HepG2 (cell line): ENCODE measurements around the gene HOMEZ. TPM values are rescaled to one million over a fixed set of nuclear protein-coding genes. Genes with fewer than 3 reads are reported as not detected.

Experiments
- ATAC-seq: fragments of 200-7000 bp; cut with Tn5 transposase; 3 replicates; pipeline ENCODE4 v1.9.1; 2020; ENCODE audit warnings: mild to moderate bottlenecking, moderate library complexity
- BruUV-seq: library from RNA; stranded (reverse); fragments of 400-500 nt; replicated peaks from 2 replicates; lab custom pipeline; 2021; lab: Mats Ljungman, UMichigan
- CTCF ChIA-PET: fragments of 300-600 bp; formaldehyde crosslinking; extraction: SDS; loops from one replicate; lab custom pipeline; 2021; ENCODE audit warnings: low total read pairs, inconsistent platforms, low intra/inter-chr PET ratio; lab: Yijun Ruan, JAX
- POLR2A ChIA-PET: fragments of 350-600 bp; sonication (Branson Sonifier 250); formaldehyde crosslinking; loops from one replicate; lab custom pipeline; 2020; ENCODE audit warnings: antibody characterized with exemption, inconsistent platforms; lab: Yijun Ruan, JAX
- DNase-seq: peaks from one replicate; pipeline ENCODE4 v3.0.0-alpha.2; 2015; ENCODE audit warnings: low spot score
- FAIRE-seq: peaks from 3 replicates; lab custom pipeline; 2011; peaks lifted over from hg19 to GRCh38; lab: Jason Lieb, UNC
- H2AFZ ChIP-seq: one replicate; pipeline ENCODE4 v1.6.1; 2011; ENCODE audit warnings: low read length, inconsistent platforms
- H3K27ac ChIP-seq: fragments of 300-600 bp; 3 replicates; pipeline ENCODE4 v1.8.0; 2011; ENCODE audit warnings: mixed run types, mild to moderate bottlenecking, mixed read lengths, low read length, inconsistent platforms; ENCODE audit not compliant: insufficient read depth; ENCODE audit errors: extremely low read length
- H3K27me3 ChIP-seq, 2 experiments: fragments of 200-600 bp in 1 of 2; 2 replicates in 1 of 2; 3 replicates in 1 of 2; pipeline versions ENCODE4 v1.6.0 to v1.8.0; 2011; ENCODE audit warnings: low read length in 2 of 2, mild to moderate bottlenecking in 2 of 2, moderate library complexity in 2 of 2, inconsistent platforms in 1 of 2; ENCODE audit not compliant: insufficient read depth in 2 of 2, control insufficient read depth in 1 of 2
- H3K36me3 ChIP-seq, 2 experiments: fragments of 200-600 bp in 1 of 2; replicated peaks in 1 of 2; 2 replicates in 1 of 2; 3 replicates in 1 of 2; pipeline versions ENCODE4 v1.5.1 to v1.8.0; 2011; ENCODE audit warnings: low read length in 2 of 2, inconsistent platforms in 1 of 2; ENCODE audit not compliant: insufficient read depth in 2 of 2, control insufficient read depth in 1 of 2
- H3K4me1 ChIP-seq: 2 replicates; pipeline ENCODE4 v1.5.1; 2012; ENCODE audit warnings: low read length, inconsistent platforms; ENCODE audit not compliant: insufficient read depth
- H3K4me2 ChIP-seq: 2 replicates; pipeline ENCODE4 v1.6.0; 2011; ENCODE audit warnings: low read depth, low read length, inconsistent platforms
- H3K4me3 ChIP-seq, 3 experiments: fragments of 200-600 bp in 1 of 3; sonication (generic), shearing (Covaris generic) in 1 of 3; replicated peaks in 1 of 3; 2 replicates each; pipeline ENCODE4 v1.5.1; 2011 to 2016; ENCODE audit warnings: low read length in 3 of 3, inconsistent platforms in 2 of 3, low read depth in 2 of 3, mild to moderate bottlenecking in 2 of 3, control low read depth in 1 of 3, mixed read lengths in 1 of 3; ENCODE audit not compliant: insufficient read depth in 1 of 3
- H3K79me2 ChIP-seq: one replicate; pipeline ENCODE4 v1.6.1; 2011; ENCODE audit warnings: low read length, inconsistent platforms; ENCODE audit not compliant: insufficient read depth
- H3K9ac ChIP-seq: 2 replicates; pipeline ENCODE4 v1.6.0; 2011; ENCODE audit warnings: mild to moderate bottlenecking, low read depth, low read length, inconsistent platforms; ENCODE audit not compliant: insufficient read depth
- H3K9me3 ChIP-seq: 2 replicates; pipeline ENCODE4 v1.5.1; 2012; ENCODE audit warnings: mild to moderate bottlenecking, low read length
- H4K20me1 ChIP-seq: 2 replicates; pipeline ENCODE4 v1.6.0; 2011; ENCODE audit warnings: inconsistent platforms, mild to moderate bottlenecking, low read length, moderate library complexity; ENCODE audit not compliant: insufficient read depth
- GABPB1 ChIP-seq: IDR thresholded peaks from 2 replicates; pipeline ENCODE4 v1.6.1; 2016; ENCODE audit warnings: mild to moderate bottlenecking, missing genetic modification reagents, moderate library complexity, missing compliant biosample characterization
- HMG20B ChIP-seq: conservative IDR thresholded peaks from 2 replicates; pipeline ENCODE4 v1.6.1; 2016; ENCODE audit warnings: missing genetic modification reagents, missing compliant biosample characterization
- JUN ChIP-seq: sonication (generic); formaldehyde crosslinking; IDR thresholded peaks from 2 replicates; pipeline ENCODE4 v1.4.0; 2020; ENCODE audit warnings: mild to moderate bottlenecking, missing genetic modification reagents
- KAT2B ChIP-seq: fragments of 150-350 bp; IDR thresholded peaks from 2 replicates; pipeline ENCODE4 v1.6.1; 2014; ENCODE audit warnings: low read depth, low read length, borderline replicate concordance
- KAT8 ChIP-seq: IDR thresholded peaks from 2 replicates; pipeline ENCODE4 v1.6.1; 2016; ENCODE audit warnings: missing genetic modification reagents, missing compliant biosample characterization
- MLX ChIP-seq: IDR thresholded peaks from 2 replicates; pipeline ENCODE4 v1.6.1; 2016
- MTA1 ChIP-seq: sonication (generic); formaldehyde crosslinking; IDR thresholded peaks from 2 replicates; pipeline ENCODE4 v1.4.0; 2020; ENCODE audit warnings: missing genetic modification reagents, mild to moderate bottlenecking, borderline replicate concordance
- TCF7L2 ChIP-seq: IDR thresholded peaks from 2 replicates; pipeline ENCODE4 v1.6.1; 2011; ENCODE audit warnings: mild to moderate bottlenecking, low read depth, low read length, moderate library complexity
- THRA ChIP-seq: sonication (generic); formaldehyde crosslinking; IDR thresholded peaks from 2 replicates; pipeline ENCODE4 v1.4.0; 2020; ENCODE audit warnings: missing genetic modification reagents, borderline replicate concordance
- ZNF33B ChIP-seq: sonication (generic); formaldehyde crosslinking; IDR thresholded peaks from 2 replicates; pipeline ENCODE4 v1.5.1; 2020; ENCODE audit warnings: mild to moderate bottlenecking, missing genetic modification reagents
- WGBS: methylation state at CpG from one replicate; pipeline ENCODE4 v1.1.6; 2017; ENCODE audit warnings: low lambda C conversion rate; 5-methylcytosine and 5-hydroxymethylcytosine counted together
- in situ Hi-C: cut with HindIII; loops from 2 replicates; pipeline ENCODE4 v1.10.0; 2017; ENCODE audit warnings: low pct_unique_long_range_greater_than_20kb; ENCODE audit not compliant: extremely low pct_ligation_motif_present
- intact Hi-C: fragments of 100-400 bp; cut with micrococcal nuclease; formaldehyde crosslinking; loops from one replicate; pipeline ENCODE4 v1.10.0; 2022; ENCODE audit not compliant: unreplicated experiment
- polyA plus RNA-seq, 8 experiments: library from polyadenylated mRNA; depleted of rRNA in 3 of 8; stranded (reverse) in 7 of 8; unstranded in 1 of 8; fragments of >200 nt; fragmentation: Illumina TruSeq in 4 of 8; extraction: Trizol in 4 of 8; gene quantifications; 2 replicates each; pipeline versions ENCODE4 v1.2.1 to v1.2.3, GENCODE V29; 2011 to 2016; ENCODE audit warnings: low read depth in 4 of 8, missing spikeins in 1 of 8, mixed read lengths in 1 of 8; ENCODE audit not compliant: insufficient read depth in 1 of 8
- total RNA-seq, 5 experiments: library from RNA; depleted of rRNA; stranded (reverse); fragments of >200 nt; fragmentation: Illumina TruSeq; extraction: Trizol; gene quantifications; 2 replicates each; pipeline ENCODE4 v1.2.3, GENCODE V29; 2016; ENCODE audit warnings: low read depth in 1 of 5
- TF ChIP-seq, protein P1 (sequence below): sonication (generic); formaldehyde crosslinking; IDR thresholded peaks from one replicate; pipeline ENCODE4 v1.5.1; 2020; ENCODE audit warnings: mild to moderate bottlenecking, missing genetic modification reagents; ENCODE audit errors: not compliant biosample characterization

HOMEZ gene
- total and polyA plus RNA-seq, 2 of the 13 experiments (the other 11 are each of a cell fraction or from before 2014, with no cell fraction given) = 14.5 to 31.8 TPM

DNA sequence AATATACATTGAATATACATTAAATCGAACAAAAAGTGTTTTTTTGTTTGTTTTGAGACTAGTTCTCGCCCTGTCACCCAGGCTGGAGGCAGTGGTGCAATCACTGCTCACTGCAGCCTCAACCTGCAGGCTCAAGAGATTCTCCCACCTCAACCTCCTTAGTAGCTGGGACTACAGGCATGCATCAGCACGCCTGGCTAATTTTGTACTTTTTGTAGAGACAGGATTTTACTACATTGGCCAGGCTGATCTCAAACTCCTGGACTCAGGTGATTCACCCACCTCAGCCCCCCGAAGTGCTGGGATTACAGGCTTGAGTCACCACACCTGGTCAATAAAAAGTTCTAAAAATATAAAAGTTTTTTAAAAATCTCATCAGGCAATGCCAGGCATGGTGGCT lies 58.4 kb downstream of the HOMEZ start:
- H3K79me2 ChIP-seq = no peaks in the 10 kb centered on the region
- no peaks in the 10 kb centered on the region for H3K36me3 ChIP-seq
- in situ Hi-C loops = no loop called here
- H3K27ac ChIP-seq = no peak overlapping the region
- H3K27me3 ChIP-seq = 0 out of 5 replicates have a peak, but pooled peaks cover 0 to 2% of the 10 kb centered on the region in 2 experiments
- no peaks in the 10 kb centered on the region for H3K4me1 ChIP-seq
- no peak for DNase-seq
- WGBS = 2% methylated on average over 4 of the region's 4 CpGs
- no peak for FAIRE-seq
- CTCF ChIA-PET = interaction anchor here (0.6 kb wide), 1 partner anchor 12 kb away, joined by 3 read pairs; no protein-coding TSS in a partner anchor
- H3K9ac ChIP-seq = no peak overlapping the region
- no peak overlapping the region for H3K4me3 ChIP-seq
- BruUV-seq = no TSS peak
- no peak overlapping the region for H3K4me2 ChIP-seq
- H2AFZ ChIP-seq = no peak overlapping the region
- H3K9me3 ChIP-seq = no peaks in the 10 kb centered on the region
- no peaks in the 10 kb centered on the region for H4K20me1 ChIP-seq
- no peak for ATAC-seq
- intact Hi-C loops = no loop called here
- no peak for TF ChIP-seq JUN (CRISPR knock-in tag)
- TF ChIP-seq MLX = no peak
- TF ChIP-seq MTA1 = no peak
- no peak for TF ChIP-seq HMG20B (CRISPR knock-in tag)
- no peak for TF ChIP-seq ZNF33B
- no peak for TF ChIP-seq KAT2B
- TF ChIP-seq THRA (CRISPR knock-in tag) = no peak
- no peak for TF ChIP-seq GABPB1 (CRISPR knock-in tag)
- no peak for TF ChIP-seq TCF7L2
- TF ChIP-seq KAT8 (CRISPR knock-in tag) = no peak
- TF ChIP-seq, protein P1, sequence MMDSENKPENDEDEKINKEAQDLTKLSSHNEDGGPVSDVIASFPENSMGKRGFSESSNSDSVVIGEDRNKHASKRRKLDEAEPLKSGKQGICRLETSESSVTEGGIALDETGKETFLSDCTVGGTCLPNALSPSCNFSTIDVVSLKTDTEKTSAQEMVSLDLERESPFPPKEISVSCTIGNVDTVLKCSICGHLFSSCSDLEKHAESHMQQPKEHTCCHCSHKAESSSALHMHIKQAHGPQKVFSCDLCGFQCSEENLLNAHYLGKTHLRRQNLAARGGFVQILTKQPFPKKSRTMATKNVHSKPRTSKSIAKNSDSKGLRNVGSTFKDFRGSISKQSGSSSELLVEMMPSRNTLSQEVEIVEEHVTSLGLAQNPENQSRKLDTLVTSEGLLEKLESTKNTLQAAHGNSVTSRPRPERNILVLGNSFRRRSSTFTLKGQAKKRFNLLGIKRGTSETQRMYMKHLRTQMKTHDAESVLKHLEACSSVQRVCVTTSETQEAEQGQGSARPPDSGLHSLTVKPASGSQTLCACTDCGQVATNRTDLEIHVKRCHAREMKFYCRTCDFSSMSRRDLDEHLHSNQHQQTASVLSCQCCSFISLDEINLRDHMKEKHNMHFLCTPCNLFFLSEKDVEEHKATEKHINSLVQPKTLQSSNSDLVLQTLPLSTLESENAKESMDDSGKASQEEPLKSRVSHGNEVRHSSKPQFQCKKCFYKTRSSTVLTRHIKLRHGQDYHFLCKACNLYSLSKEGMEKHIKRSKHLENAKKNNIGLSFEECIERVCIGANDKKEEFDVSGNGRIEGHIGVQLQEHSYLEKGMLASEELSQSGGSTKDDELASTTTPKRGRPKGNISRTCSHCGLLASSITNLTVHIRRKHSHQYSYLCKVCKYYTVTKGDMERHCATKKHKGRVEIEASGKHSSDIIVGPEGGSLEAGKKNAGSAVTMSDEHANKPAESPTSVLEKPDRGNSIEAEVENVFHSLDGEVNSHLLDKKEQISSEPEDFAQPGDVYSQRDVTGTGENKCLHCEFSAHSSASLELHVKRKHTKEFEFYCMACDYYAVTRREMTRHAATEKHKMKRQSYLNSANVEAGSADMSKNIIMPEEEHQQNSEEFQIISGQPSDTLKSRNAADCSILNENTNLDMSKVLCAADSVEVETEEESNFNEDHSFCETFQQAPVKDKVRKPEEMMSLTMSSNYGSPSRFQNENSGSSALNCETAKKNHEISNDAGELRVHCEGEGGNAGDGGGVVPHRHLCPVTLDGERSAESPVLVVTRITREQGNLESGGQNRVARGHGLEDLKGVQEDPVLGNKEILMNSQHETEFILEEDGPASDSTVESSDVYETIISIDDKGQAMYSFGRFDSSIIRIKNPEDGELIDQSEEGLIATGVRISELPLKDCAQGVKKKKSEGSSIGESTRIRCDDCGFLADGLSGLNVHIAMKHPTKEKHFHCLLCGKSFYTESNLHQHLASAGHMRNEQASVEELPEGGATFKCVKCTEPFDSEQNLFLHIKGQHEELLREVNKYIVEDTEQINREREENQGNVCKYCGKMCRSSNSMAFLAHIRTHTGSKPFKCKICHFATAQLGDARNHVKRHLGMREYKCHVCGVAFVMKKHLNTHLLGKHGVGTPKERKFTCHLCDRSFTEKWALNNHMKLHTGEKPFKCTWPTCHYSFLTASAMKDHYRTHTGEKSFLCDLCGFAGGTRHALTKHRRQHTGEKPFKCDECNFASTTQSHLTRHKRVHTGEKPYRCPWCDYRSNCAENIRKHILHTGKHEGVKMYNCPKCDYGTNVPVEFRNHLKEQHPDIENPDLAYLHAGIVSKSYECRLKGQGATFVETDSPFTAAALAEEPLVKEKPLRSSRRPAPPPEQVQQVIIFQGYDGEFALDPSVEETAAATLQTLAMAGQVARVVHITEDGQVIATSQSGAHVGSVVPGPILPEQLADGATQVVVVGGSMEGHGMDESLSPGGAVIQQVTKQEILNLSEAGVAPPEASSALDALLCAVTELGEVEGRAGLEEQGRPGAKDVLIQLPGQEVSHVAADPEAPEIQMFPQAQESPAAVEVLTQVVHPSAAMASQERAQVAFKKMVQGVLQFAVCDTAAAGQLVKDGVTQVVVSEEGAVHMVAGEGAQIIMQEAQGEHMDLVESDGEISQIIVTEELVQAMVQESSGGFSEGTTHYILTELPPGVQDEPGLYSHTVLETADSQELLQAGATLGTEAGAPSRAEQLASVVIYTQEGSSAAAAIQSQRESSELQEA (CRISPR knock-in tag) = no peak
- POLR2A ChIA-PET = no interaction called here
